HL-60 (cell line): ENCODE measurements around the gene HIPK4.

Source experiments
- DNase-seq, 2 experiments: peaks; one replicate each; pipeline ENCODE4 v3.0.0-alpha.2; 2010 to 2020; ENCODE audit warnings: low read depth in 1 of 2, low spot score in 1 of 2
- H3K27ac ChIP-seq: fragments of 250-450 bp; sonication (Bioruptor Pico); replicated peaks from 2 replicates; pipeline ENCODE4 v1.5.1; 2020; ENCODE audit warnings: mild to moderate bottlenecking, moderate library complexity
- H3K27me3 ChIP-seq: fragments of 250-450 bp; sonication (Bioruptor Pico); 2 replicates; pipeline ENCODE4 v1.5.1; 2021; ENCODE audit warnings: mild to moderate bottlenecking, moderate library complexity; ENCODE audit not compliant: insufficient read depth, poor library complexity, severe bottlenecking
- H3K4me3 ChIP-seq: replicated peaks from 2 replicates; pipeline ENCODE4 v1.5.1; 2011; ENCODE audit warnings: mild to moderate bottlenecking, control low read depth, low read length; ENCODE audit not compliant: insufficient read depth
- GABPA ChIP-seq: IDR thresholded peaks from 2 replicates; pipeline ENCODE4 v1.6.1; 2012; ENCODE audit warnings: low read depth
- POLR2AphosphoS5 ChIP-seq: IDR thresholded peaks from 2 replicates; pipeline ENCODE4 v1.6.1; 2012; ENCODE audit warnings: low read depth
- SPI1 ChIP-seq: IDR thresholded peaks from 2 replicates; pipeline ENCODE4 v1.6.1; 2012; ENCODE audit warnings: low read depth, mild to moderate bottlenecking, borderline replicate concordance
- TF ChIP-seq, protein P1 (sequence below): IDR thresholded peaks from 2 replicates; pipeline ENCODE4 v1.6.1; 2012; ENCODE audit warnings: low read depth; ENCODE audit not compliant: insufficient replicate concordance
- TF ChIP-seq, protein P2 (sequence below): IDR thresholded peaks from one replicate; pipeline ENCODE4 v1.5.1; 2011; ENCODE audit warnings: low read length, control low read depth, inconsistent platforms; ENCODE audit not compliant: insufficient read depth

The HIPK4 gene

DNA sequence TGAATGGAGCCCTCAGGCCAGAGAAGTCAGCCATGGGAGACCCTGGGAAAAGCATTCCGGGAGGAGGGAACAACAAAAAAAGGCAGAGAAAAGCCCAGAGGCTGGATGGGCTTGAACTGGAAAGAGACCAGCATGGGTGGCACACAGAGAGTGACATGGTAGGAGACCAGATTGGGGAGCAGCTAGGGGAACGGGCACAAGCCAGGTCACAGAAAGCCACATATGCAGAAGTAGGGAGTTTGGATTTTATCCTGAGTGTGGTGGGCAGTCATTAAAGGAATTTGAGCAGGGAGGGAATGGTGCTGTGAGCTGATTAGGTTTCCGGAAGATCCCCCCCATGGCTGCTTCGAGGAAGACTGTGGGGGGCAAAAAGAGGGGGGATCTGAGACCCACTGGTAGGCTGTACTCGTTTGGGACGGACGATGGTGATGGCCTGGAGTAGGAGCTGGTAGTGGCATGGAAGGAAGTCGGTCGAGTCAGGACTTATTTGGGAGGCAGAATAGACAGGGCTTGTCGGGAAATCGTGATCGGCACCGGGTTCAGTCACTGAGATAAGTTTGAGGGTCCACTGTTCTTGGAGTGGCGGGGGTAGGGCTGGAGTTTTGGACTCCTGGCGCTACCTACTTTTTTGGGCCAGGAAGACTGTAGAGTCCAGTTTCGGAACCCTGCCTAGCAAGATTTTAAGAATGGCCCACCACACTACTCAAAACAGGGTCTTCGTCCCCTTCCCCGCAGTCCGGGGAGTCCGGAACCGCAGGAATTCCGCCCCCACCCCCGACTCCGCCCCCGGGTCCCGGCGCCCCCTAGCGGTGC is 34.9 kb upstream of the HIPK4 start:
- no peak for DNase-seq
- H3K27ac ChIP-seq, result peak overlapping the region; percentile 74

DNA sequence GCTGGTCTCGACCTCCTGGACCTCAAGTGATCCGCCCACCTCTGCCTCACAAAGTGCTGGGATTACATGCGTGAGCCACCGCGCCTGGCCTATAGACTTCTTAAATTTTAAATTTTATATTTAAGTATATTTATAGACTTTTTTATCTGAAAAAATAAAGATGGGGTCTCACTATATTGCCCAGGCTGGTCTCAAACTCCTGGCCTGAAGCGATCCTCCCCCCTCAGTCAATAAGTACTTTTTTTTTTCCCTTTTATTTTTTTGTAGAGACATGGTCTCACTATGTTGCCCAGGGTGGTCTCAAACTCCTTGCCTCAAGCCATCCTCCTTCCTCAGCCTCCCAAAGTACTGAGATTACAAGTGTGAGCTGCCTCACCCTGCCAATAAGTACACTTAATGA is 34.0 kb upstream of the HIPK4 start:
- no peaks in the 10 kb centered on the region for H3K27me3 ChIP-seq
- TF ChIP-seq SPI1 (no peak), POLR2AphosphoS5 (no peak), GABPA (no peak)
- TF ChIP-seq, protein P1, sequence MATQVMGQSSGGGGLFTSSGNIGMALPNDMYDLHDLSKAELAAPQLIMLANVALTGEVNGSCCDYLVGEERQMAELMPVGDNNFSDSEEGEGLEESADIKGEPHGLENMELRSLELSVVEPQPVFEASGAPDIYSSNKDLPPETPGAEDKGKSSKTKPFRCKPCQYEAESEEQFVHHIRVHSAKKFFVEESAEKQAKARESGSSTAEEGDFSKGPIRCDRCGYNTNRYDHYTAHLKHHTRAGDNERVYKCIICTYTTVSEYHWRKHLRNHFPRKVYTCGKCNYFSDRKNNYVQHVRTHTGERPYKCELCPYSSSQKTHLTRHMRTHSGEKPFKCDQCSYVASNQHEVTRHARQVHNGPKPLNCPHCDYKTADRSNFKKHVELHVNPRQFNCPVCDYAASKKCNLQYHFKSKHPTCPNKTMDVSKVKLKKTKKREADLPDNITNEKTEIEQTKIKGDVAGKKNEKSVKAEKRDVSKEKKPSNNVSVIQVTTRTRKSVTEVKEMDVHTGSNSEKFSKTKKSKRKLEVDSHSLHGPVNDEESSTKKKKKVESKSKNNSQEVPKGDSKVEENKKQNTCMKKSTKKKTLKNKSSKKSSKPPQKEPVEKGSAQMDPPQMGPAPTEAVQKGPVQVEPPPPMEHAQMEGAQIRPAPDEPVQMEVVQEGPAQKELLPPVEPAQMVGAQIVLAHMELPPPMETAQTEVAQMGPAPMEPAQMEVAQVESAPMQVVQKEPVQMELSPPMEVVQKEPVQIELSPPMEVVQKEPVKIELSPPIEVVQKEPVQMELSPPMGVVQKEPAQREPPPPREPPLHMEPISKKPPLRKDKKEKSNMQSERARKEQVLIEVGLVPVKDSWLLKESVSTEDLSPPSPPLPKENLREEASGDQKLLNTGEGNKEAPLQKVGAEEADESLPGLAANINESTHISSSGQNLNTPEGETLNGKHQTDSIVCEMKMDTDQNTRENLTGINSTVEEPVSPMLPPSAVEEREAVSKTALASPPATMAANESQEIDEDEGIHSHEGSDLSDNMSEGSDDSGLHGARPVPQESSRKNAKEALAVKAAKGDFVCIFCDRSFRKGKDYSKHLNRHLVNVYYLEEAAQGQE, result no peak
- TF ChIP-seq, protein P2, sequence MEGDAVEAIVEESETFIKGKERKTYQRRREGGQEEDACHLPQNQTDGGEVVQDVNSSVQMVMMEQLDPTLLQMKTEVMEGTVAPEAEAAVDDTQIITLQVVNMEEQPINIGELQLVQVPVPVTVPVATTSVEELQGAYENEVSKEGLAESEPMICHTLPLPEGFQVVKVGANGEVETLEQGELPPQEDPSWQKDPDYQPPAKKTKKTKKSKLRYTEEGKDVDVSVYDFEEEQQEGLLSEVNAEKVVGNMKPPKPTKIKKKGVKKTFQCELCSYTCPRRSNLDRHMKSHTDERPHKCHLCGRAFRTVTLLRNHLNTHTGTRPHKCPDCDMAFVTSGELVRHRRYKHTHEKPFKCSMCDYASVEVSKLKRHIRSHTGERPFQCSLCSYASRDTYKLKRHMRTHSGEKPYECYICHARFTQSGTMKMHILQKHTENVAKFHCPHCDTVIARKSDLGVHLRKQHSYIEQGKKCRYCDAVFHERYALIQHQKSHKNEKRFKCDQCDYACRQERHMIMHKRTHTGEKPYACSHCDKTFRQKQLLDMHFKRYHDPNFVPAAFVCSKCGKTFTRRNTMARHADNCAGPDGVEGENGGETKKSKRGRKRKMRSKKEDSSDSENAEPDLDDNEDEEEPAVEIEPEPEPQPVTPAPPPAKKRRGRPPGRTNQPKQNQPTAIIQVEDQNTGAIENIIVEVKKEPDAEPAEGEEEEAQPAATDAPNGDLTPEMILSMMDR, result no peak
- no peak overlapping the region for H3K27ac ChIP-seq
- DNase-seq, result no peak
- H3K4me3 ChIP-seq, result no peak overlapping the region

More for the DNA sequence above, 34.9 kb upstream of the HIPK4 start:
- Histone ChIP-seq H3K4me3 (peak overlapping the region; percentile 79), H3K27me3 (no peaks in the 10 kb centered on the region)
- no peak for TF ChIP-seq SPI1
- no peak for TF ChIP-seq GABPA

DNA sequence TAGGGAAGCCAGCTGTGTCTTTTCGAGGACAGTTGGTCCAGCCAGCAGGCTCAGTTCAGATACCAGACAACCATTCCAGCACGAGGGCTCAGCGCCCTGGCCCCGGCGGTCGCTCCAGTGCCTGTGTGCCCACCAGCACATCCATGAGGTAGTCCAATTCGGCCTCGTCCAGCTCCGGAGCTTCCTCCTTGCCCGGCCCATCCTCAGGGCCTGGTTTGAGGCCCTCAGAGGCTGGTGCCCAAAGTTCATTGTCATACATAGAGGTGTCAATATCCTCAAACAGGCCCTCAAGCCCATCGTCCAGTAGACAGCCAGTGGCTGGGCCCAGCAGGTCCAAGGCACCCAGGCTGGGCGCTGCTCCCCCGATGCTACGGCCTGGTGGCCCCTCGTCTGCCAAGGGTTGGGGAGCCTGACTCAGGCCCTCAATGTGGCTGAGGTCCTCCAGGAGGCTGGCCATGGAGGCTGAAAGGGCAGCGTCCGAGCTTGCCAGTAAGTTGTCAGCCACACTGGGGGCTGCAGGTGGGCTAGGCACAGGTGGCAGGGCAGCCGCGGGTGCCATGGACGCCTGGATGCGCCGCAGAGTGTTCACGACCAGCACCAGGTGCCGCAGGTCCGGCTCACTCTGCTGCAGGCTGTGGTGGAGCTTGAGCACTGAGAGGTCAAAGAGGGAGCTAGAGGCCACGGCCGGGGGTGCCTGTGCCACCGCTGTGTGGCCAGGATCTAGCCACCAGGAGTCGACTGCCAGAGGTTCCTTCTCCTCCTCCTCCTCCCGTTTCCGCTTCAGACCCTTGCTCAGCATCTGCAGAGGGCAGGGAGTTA is 33.0 kb upstream of the HIPK4 start:
- TF ChIP-seq POLR2AphosphoS5, result no peak
- no peak for TF ChIP-seq SPI1
- TF ChIP-seq GABPA, result no peak
- TF ChIP-seq, protein P2, result no peak
- TF ChIP-seq, protein P1, result no peak
- Histone ChIP-seq H3K4me3 (no peak overlapping the region), H3K27ac (no peak overlapping the region), H3K27me3 (no peaks in the 10 kb centered on the region)
- DNase-seq, result no peak

DNA sequence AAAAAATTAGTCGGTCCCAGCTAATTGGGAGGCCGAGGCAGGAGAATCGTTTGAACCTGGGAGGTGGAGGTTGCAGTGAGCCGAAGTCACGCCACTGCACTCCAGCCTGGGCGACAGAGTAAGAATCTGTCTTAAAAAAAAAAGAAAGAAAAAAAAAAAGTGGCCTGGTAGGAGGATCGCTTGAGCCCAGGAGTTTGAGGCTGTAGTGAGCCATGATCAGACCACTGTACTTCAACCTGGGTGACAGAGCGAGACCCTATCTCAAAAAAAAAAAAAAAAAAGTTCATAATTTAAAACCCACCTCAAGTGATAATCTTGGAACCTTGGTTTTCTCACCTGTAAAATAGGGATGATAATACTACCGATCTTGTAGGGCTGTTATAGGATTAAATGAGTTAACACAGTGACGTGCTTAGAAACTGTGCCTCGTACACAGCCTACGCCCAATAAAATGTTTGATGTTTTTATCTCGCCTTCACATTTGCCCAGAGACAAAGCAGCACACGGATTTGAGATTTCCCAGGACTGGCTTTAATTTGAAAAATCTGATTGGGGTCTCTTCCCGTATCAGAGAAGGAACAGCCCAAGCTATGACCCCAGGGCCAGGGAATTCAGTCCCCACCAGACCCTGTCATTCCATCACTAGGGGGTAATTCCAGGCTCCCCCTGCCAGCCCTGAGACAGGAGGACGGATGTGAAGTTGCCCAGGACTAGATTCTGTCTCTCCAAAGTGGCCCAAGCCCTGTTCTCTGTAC is 32.2 kb upstream of the HIPK4 start:
- no peaks in the 10 kb centered on the region for H3K27me3 ChIP-seq
- TF ChIP-seq, protein P1, result no peak
- TF ChIP-seq, protein P2, result no peak
- TF ChIP-seq POLR2AphosphoS5, result no peak
- TF ChIP-seq GABPA, result no peak
- no peak for TF ChIP-seq SPI1
- no peak for DNase-seq
- H3K27ac ChIP-seq, result no peak overlapping the region
- no peak overlapping the region for H3K4me3 ChIP-seq
